ENCODE data around the gene CLDND1. TPM values are rescaled to one million over a fixed set of nuclear protein-coding genes. Genes with fewer than 3 reads are reported as not detected.
A peak's percentile ranks its signal among the peaks of the same experiment; 100 is the strongest.

The CLDND1 gene
- total RNA-seq, 1 experiment from 2014 or later = 82.6 TPM

DNA sequence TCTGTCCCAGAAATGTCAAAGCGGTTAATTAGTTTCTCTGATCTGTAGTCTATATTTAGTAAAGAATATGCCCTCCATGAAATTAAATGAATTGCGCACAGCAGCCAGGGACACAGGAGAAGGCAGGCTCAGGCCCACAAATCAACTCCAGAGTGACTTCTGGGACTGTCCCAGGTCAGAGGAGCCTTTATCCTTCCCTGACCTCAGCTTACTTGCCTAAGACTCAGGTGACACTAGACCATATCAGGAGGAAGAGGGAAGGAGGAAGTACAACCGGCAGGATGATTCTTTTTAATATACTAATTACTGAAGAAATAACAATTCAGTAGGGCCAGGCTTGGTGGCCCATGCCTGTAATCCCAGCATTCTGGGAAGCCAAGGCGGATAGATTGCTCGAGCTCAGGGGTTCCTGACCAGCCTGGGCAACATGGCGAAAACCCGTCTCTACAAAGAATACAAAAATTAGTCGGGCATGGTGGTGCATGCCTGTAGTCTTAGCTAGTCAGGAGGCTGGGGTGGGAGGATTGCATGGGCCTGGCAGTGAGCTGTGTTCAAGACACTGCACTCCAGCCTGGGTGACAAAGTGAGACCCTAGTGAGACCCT lies 7.3 kb upstream of the CLDND1 start:
- in situ Hi-C loops (cut with HindIII; ENCODE audit: low pct_unique_long_range_greater_than_20kb, low sequenced_read_pairs) = no loop called here
- DNase-seq (ENCODE audit: low read depth, low spot score) = no peak

DNA sequence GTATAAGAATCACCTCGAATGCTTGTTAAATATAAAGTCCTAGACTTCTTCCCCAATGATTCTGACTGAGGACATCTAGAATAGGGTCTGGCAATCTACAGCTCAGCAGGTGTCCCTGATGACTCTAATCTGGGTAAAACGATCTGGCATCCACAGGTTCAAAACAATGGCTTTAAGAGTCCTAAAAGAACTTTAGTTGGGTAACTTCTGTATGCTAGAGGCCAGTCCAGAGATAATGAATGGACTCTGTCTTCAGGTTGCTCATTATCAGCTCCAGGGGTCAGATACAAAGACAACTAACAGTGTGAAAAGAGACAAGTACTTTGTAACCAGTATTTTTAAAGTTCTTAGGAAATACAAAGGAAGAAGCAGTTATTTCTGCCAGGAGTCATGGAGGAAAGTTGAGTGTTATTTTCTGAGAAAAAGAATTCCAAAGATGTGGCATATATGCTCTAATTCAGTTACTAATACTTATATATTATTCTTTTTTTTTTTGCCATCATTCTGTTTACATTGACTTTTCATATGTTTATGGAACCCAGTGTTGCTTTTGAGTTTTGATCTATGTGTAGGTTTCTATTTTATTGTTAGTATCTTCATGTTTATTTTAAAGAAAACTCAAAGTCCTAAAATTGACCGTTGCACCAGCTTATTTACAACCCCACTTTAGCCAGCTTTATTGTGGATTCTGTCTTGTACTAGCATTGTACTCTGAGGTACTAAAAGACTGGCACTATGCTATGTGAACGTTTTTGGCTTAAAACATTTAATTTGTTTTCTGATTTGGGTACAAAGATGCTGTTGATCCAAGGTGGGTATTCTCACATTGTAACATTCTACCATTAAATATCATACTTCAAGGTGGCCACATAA lies 6.0 kb upstream of the CLDND1 start:
- no peak for DNase-seq (ENCODE audit: low read depth, low spot score)
- in situ Hi-C loops (cut with HindIII; ENCODE audit: low pct_unique_long_range_greater_than_20kb, low sequenced_read_pairs) = no loop called here

DNA sequence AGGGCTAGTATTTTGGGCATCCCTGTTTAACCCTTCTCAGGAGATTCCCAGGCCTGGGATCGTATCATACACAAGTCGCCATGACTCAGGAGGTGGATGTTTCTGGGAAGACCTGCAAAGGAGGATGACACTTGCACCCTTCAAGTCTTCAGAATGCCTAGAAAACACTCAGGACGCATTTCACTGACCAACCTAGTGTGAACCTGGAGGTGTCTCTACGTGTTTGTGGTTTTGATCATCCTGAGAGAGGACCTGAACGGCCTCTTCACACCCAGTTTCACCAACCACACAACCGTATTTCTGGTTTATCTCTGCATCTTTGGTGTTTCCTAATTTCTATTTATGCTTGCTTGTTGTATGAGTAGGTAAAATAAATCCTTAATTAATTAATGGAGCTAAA lies 2.8 kb upstream of the CLDND1 start:
- DNase-seq (ENCODE audit: low read depth, low spot score) = no peak
- in situ Hi-C loops (cut with HindIII; ENCODE audit: low pct_unique_long_range_greater_than_20kb, low sequenced_read_pairs) = no loop called here

DNA sequence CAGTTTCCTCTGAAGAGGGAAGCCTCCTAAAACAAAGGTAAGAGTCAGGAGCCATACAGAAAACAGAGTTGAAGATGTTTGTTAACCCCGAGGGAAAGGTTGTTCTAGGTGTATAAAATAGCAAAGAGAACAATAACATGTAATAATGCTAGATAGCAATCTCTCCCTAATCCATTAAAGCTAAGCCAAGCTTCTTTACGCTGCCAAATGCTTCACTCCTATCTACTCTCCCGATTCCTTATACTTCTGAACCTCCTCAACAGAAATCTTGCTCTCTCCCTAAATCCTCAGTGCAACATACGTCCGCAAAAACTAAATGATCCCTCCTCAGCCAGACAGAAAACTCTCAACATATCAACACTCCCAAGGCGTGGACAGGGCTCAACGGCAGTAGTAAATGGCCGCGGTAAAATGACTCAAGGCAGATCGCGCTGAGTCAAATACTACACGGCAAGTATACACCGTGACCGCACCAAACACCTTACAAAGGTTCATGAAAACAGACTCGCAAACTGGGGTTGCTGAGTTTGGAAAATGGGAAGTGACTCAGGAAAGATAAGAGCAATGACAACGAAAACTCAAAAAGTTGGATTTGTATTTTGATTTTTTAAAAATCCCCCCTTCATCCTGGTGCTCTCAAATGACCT lies 682 bp downstream of the CLDND1 start:
- in situ Hi-C loops (cut with HindIII; ENCODE audit: low pct_unique_long_range_greater_than_20kb, low sequenced_read_pairs) = no loop called here
- DNase-seq (ENCODE audit: low read depth, low spot score) = peak; percentile 39

DNA sequence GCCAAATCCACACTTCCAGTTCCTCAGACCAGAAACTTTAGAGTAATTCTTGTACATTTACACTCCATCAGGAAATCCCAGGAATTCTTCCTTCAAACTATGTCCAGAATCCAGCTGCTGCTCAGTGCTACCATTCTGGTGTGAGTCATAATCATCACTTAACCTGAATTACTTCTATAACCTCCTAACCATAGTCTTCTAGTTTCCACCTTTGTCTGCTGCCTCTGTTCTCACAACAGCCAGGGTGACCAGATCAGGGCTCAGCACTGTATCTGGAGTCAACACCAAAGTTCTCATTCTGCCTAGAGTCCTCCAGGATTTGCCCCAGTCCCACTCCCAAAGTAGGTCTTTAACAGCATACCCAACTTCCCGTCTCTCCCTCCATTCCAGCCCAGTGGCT lies 3.4 kb downstream of the CLDND1 start:
- no peak for DNase-seq (ENCODE audit: low read depth, low spot score)
- in situ Hi-C loops (cut with HindIII; ENCODE audit: low pct_unique_long_range_greater_than_20kb, low sequenced_read_pairs) = no loop called here

DNA sequence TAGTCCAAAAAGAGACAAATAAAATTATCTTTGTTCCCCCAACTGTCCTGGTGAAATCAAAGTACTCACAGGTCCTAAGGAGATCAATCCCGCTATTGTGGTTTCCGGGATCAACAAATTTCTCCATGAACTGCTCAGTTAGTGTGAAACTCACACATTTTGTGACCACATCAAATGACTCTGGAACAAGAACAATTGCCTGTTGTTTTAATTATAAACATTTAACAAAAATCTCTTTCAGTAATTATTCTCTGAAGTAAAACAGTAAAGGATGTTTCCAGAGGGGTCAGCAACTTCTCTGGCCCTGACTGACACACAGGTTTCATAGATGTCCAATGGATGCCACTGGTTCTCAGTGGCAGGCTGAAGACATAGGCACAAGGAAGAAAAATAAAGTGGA lies 3.9 kb downstream of the CLDND1 start:
- no peak for DNase-seq (ENCODE audit: low read depth, low spot score)
- in situ Hi-C loops (cut with HindIII; ENCODE audit: low pct_unique_long_range_greater_than_20kb, low sequenced_read_pairs) = no loop called here

DNA sequence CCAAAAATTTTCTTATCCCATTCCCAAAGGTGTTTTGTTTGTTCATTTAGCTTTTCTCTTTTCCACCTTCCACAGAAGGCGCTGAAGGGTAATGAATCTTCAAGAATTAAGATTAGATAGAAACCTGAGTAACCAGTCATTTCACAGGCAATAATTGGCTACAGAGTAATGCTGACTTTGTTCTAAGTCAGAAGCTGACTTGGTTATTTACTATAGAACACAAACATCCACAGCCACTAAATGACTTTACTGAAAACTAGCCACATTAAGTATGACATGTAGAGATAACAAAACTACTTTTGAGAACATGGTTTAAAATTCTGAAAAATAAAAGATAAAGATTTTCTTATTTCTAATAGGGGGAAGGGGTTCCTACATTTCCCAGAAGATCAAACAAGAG lies 7.8 kb downstream of the CLDND1 start:
- in situ Hi-C loops (cut with HindIII; ENCODE audit: low pct_unique_long_range_greater_than_20kb, low sequenced_read_pairs) = no loop called here
- DNase-seq (ENCODE audit: low read depth, low spot score) = no peak

DNA sequence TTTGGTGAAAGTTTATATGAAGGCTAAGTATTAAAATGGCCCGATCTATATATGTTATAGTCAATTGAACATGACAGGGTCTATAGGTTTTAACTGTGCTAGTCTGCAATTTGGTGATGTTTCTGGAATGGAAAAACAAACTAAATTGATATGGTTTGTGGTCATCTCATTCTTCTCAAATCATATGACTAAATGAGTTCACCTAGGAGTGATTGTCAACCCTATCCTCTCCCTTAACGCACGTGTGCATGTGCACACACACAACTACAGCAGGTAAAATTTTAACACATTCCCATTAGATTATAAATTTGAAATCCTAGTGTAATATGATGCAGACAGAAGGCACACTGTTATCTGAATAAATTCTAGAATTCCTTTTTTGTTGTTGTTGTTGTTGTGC lies 9.0 kb downstream of the CLDND1 start:
- in situ Hi-C loops (cut with HindIII; ENCODE audit: low pct_unique_long_range_greater_than_20kb, low sequenced_read_pairs) = no loop called here
- no peak for DNase-seq (ENCODE audit: low read depth, low spot score)

DNA sequence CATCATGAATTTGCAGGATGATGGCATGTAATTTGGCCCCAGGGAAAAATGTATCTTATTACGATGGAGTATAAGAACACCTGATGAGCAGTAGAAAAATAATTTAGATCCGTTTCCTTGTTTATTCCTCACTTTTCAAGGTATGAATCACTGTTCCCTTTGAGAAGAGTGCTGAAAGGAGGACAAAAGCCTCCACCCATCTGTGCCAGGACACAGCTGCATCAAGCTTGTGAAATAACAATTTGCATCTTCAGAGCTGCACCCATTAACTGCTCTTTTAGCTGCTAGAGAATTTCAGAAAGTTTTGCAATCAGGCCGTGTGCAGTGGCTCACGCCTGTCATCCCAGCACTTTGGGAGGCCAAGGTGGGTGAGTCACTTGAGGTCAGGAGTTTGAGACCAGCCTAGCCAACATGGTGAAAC lies 9.6 kb downstream of the CLDND1 start:
- no peak for DNase-seq (ENCODE audit: low read depth, low spot score)
- in situ Hi-C loops (cut with HindIII; ENCODE audit: low pct_unique_long_range_greater_than_20kb, low sequenced_read_pairs) = no loop called here

DNA sequence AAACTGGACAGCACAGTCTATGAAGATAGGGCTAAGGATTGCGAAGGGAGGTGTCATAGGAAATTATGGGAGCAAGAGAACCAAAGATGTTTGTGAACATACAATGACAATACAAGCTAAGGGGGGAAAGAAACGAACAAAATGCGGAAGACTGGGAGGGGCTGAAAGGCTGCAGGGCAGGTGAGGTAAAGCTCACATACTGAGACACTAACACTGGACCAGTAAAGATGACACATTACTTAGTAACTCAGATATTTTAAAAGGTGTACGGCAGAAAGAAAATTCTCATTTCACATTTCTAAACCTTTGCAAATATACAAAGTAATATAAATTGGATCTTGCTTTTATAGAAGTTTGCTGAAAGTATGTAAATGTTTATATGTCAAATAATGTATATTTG lies 10.1 kb downstream of the CLDND1 start:
- DNase-seq (ENCODE audit: low read depth, low spot score) = no peak
- in situ Hi-C loops (cut with HindIII; ENCODE audit: low pct_unique_long_range_greater_than_20kb, low sequenced_read_pairs) = no loop called here

DNA sequence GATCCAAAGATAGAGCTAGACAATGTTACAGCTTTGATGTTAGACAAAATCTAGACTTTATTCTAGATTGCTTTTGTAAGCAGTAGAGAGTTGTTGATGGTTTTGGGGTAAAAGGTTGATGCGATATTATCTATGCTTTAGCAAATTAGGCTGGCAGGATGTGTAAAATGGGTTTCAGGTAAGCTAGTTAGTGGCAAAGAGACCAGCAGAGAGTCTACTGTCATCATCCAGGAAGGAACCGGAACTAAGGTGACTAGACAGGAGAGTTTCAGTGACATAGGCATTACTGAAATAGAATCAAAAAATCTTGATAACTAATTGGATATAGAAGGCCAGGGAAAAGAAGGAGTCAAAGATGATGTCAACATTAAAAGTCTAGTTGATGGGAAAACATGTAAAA lies 14.1 kb downstream of the CLDND1 start:
- DNase-seq (ENCODE audit: low read depth, low spot score) = no peak
- in situ Hi-C loops (cut with HindIII; ENCODE audit: low pct_unique_long_range_greater_than_20kb, low sequenced_read_pairs) = no loop called here

DNA sequence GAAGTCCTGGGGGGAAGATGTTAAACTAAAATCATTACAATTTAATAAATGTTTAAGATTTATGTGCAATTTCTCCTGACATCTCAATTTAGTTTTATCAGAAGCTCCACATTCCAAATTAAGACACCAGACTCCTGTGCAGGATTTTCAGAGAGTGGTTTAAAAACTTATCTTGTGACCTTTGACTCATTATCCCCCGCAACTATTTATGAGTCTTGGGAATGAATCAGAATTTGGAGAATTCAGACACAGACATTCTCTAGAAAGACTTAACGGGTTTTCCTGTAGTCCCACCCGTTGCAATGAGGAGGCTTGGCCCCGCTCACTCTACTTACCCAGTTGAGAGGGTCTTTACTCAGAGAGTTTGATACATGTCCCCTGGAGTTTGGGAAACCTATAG lies 18.2 kb downstream of the CLDND1 start:
- DNase-seq (ENCODE audit: low read depth, low spot score) = no peak

DNA sequence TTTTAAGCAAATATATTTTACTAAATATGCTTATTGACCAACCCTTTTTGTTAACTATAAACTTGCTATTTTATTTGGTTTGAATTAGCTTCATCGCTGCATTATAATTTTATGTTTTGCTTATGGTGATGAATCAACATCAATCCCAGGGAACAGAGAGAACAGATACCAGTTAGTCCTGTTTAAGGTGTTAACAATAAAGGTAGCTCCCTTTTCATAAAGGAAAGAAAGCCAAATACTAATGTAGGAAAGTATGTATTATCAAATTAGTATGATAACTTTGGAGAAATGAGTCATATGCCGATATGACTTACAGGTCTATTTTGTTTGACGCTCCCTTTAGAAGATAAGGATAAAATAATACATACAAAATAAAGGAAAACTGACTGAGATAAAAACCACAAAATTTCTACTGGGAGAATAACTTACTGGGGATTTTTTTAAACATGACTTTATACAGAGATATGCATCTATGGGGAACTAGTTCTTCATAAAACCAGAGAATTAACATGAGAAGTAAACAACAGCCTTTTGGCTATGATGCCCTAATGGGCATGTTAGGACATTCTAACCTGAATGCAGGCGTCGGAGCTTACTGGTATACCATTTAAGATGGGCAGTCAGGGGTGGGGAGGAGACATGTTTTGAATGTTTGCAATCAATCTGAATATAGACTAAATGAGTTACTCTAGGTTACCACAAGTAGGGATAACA lies 20.7 kb downstream of the CLDND1 start:
- in situ Hi-C loops (cut with HindIII; ENCODE audit: low pct_unique_long_range_greater_than_20kb, low sequenced_read_pairs) = no loop called here
- DNase-seq (ENCODE audit: low read depth, low spot score) = no peak

More for the DNA sequence above, 18.2 kb downstream of the CLDND1 start:
- in situ Hi-C loops (cut with HindIII; ENCODE audit: low pct_unique_long_range_greater_than_20kb, low sequenced_read_pairs) = no loop called here

DNA sequence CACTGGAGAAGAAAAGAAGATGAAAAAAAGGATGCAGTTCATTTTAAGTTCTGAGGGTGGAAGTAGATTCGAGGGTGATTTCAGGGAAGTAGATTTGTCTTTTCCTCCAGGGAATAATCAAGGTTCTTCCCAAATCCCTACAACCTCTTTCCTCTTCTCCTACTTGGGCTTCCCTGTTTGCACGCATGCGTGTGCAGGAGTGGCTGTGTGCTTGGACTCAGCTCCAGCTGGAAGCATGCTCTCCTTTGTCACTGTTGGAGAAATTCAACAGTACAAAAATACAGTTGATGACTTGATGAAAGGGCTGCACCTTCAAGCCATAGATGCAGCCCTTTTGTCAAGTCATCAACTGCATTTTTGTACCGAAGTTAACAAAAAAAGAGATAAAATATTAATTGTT lies 21.4 kb downstream of the CLDND1 start:
- in situ Hi-C loops (cut with HindIII; ENCODE audit: low pct_unique_long_range_greater_than_20kb, low sequenced_read_pairs) = no loop called here
- no peak for DNase-seq (ENCODE audit: low read depth, low spot score)

DNA sequence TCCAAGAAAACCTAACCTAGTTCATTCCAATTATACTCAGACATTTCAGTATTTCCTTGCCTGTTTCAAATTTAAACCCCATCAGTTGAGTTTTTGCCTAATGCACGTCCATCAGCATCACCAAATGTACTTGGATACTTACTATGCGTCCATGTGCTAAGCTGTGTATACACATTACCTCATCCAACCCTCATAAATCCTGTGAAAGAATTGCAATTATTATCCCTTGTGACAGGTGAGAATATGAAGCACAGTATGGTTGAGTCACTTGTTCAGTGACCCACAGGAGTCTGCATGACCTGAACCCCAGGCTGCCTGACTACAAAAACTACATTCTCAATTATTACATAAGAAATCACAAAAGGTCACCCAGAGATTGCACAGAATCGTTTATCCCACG lies 22.7 kb downstream of the CLDND1 start:
- in situ Hi-C loops (cut with HindIII; ENCODE audit: low pct_unique_long_range_greater_than_20kb, low sequenced_read_pairs) = no loop called here
- DNase-seq (ENCODE audit: low read depth, low spot score) = no peak

DNA sequence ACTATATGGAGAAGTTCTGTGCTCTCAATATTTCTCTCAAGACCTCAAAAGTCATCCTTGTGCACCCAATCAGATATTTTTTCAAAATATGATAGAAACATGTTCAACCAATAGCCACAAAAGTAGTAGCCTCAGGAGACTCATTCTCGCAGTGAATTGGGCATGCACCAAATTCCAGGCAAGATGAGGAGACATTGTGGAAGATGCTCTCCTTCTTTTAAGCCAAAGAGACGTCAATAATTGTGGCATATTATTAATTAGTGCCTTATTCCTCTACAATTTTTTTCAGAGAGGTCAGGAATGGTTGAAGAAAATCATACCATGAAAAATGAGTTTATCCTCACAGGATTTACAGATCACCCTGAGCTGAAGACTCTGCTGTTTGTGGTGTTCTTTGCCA lies 25.3 kb downstream of the CLDND1 start, which contains the start of gene OR5K2:
Gene OR5K2 (plus strand): TSS at position 301 of the 400 bp plus-strand sequence. CDS start 0 bp downstream, at position 301.
- in situ Hi-C loops (cut with HindIII; ENCODE audit: low pct_unique_long_range_greater_than_20kb, low sequenced_read_pairs) = no loop called here
- no peak for DNase-seq (ENCODE audit: low read depth, low spot score)

DNA sequence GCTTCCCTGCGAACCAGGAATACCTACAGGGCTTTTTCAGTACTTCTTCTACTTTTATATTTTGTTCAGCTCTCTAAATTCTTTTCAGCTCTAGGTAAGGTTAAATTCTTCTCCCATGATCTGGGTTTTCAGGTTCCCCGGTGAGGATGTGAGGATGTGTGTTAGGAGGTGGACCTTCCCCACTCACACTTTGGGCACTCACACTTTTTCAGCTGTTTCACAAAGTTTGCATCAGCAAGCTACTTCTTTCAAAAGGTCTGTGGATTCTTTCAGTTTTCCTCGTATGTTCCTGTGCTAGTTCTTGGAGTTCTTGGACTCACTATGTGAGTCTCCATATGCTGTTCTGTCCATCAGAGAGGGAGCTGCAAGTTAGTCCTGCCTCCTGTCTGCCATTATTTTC lies 39.1 kb downstream of the CLDND1 start:
- no peak for DNase-seq (ENCODE audit: low read depth, low spot score)
- in situ Hi-C loops (cut with HindIII; ENCODE audit: low pct_unique_long_range_greater_than_20kb, low sequenced_read_pairs) = no loop called here
